OCI-LY7 (cell line): Measurements from ENCODE around the gene KHK. TPM values are rescaled to one million over a fixed set of nuclear protein-coding genes. Genes with fewer than 3 reads are reported as not detected.

Source experiments
- BruUV-seq: library from RNA; stranded (reverse); fragments of 400-500 nt; replicated peaks from 2 replicates; lab custom pipeline; 2021; lab: Mats Ljungman, UMichigan
- CTCF ChIA-PET: fragments of 300-600 bp; sonication (Branson Sonifier 250); formaldehyde crosslinking; loops from one replicate; lab custom pipeline; 2022; ENCODE audit warnings: antibody characterized with exemption; ENCODE audit not compliant: unreplicated experiment; lab: Charles Lee
- POLR2A ChIA-PET: fragments of 300-600 bp; sonication (Branson Sonifier 250); formaldehyde crosslinking; loops from one replicate; lab custom pipeline; 2022; ENCODE audit warnings: antibody characterized with exemption; lab: Charles Lee
- DNase-seq: peaks from one replicate; pipeline ENCODE4 v3.0.0-alpha.2; 2015; ENCODE audit warnings: low spot score
- H2AFZ ChIP-seq: fragments of 200-600 bp; sonication (generic), shearing (Covaris generic); 2 replicates; pipeline ENCODE4 v1.6.1; 2014; ENCODE audit warnings: mild to moderate bottlenecking, antibody characterized with exemption, low read length, moderate library complexity
- H3K27ac ChIP-seq: fragments of 200-600 bp; sonication (generic); 2 replicates; pipeline ENCODE4 v1.5.1; 2014; ENCODE audit warnings: mixed run types, low read depth, mild to moderate bottlenecking, moderate library complexity, low read length, inconsistent platforms; ENCODE audit not compliant: poor library complexity, severe bottlenecking
- H3K36me3 ChIP-seq: fragments of 200-600 bp; sonication (generic); 2 replicates; pipeline ENCODE4 v1.6.1; 2014; ENCODE audit warnings: mild to moderate bottlenecking, antibody characterized with exemption, low read length, moderate library complexity, mixed read lengths; ENCODE audit not compliant: insufficient read depth
- H3K4me1 ChIP-seq: fragments of 200-600 bp; sonication (generic); 2 replicates; pipeline ENCODE4 v1.5.1; 2014; ENCODE audit warnings: mild to moderate bottlenecking, low read length; ENCODE audit not compliant: insufficient read depth, poor library complexity, severe bottlenecking
- H3K4me2 ChIP-seq: fragments of 200-600 bp; sonication (generic); 2 replicates; pipeline ENCODE4 v1.6.1; 2014; ENCODE audit warnings: mild to moderate bottlenecking, low read length
- H3K4me3 ChIP-seq: fragments of 200-600 bp; sonication (generic); 2 replicates; pipeline ENCODE4 v1.5.1; 2014; ENCODE audit warnings: mild to moderate bottlenecking, low read depth, low read length; ENCODE audit not compliant: poor library complexity, severe bottlenecking
- H3K79me2 ChIP-seq: fragments of 200-600 bp; sonication (generic); 2 replicates; pipeline ENCODE4 v1.6.1; 2016; ENCODE audit warnings: low read depth, mild to moderate bottlenecking, low read length, moderate library complexity, mixed read lengths; ENCODE audit not compliant: insufficient read depth
- H3K9me2 ChIP-seq: fragments of 200-600 bp; sonication (generic); 2 replicates; pipeline ENCODE4 v1.6.1; 2016; ENCODE audit warnings: mild to moderate bottlenecking, low read length, mixed read lengths; ENCODE audit not compliant: insufficient read depth
- H3K9me3 ChIP-seq: fragments of 200-600 bp; sonication (generic); 2 replicates; pipeline ENCODE4 v1.6.1; 2014; ENCODE audit warnings: mild to moderate bottlenecking, mixed run types, low read length, mixed read lengths
- H4K20me1 ChIP-seq: fragments of 200-600 bp; sonication (generic); 2 replicates; pipeline ENCODE4 v1.6.1; 2014; ENCODE audit warnings: mild to moderate bottlenecking, antibody characterized with exemption, low read length, moderate library complexity, mixed read lengths; ENCODE audit not compliant: insufficient read depth
- EZH2phosphoT487 ChIP-seq: fragments of 200-600 bp; sonication (generic); IDR thresholded peaks from 2 replicates; pipeline ENCODE4 v1.6.1; 2018; ENCODE audit warnings: low read depth, borderline replicate concordance, mild to moderate bottlenecking, mixed run types, antibody characterized with exemption, low read length, moderate library complexity, mixed read lengths
- intact Hi-C: fragments of 100-400 bp; cut with micrococcal nuclease; formaldehyde crosslinking; loops from one replicate; pipeline ENCODE4 v1.10.0; 2022; ENCODE audit not compliant: unreplicated experiment
- total RNA-seq, 2 experiments: library from RNA; depleted of rRNA in 1 of 2; stranded (reverse); fragments of >200 nt in 1 of 2; shearing (Covaris generic) in 1 of 2; gene quantifications; 2 replicates each; pipeline ENCODE4 v1.2.3, GENCODE V29; 2014 to 2022
- TF ChIP-seq, protein P1 (sequence below): fragments of 200-600 bp; sonication (generic); conservative IDR thresholded peaks from 2 replicates; pipeline ENCODE4 v1.5.1; 2014; ENCODE audit warnings: mild to moderate bottlenecking, antibody characterized with exemption, low read length, moderate library complexity, mixed read lengths

The KHK gene
- total RNA-seq, 2 experiments from 2014 or later, result 9.7 to 17.9 TPM

DNA sequence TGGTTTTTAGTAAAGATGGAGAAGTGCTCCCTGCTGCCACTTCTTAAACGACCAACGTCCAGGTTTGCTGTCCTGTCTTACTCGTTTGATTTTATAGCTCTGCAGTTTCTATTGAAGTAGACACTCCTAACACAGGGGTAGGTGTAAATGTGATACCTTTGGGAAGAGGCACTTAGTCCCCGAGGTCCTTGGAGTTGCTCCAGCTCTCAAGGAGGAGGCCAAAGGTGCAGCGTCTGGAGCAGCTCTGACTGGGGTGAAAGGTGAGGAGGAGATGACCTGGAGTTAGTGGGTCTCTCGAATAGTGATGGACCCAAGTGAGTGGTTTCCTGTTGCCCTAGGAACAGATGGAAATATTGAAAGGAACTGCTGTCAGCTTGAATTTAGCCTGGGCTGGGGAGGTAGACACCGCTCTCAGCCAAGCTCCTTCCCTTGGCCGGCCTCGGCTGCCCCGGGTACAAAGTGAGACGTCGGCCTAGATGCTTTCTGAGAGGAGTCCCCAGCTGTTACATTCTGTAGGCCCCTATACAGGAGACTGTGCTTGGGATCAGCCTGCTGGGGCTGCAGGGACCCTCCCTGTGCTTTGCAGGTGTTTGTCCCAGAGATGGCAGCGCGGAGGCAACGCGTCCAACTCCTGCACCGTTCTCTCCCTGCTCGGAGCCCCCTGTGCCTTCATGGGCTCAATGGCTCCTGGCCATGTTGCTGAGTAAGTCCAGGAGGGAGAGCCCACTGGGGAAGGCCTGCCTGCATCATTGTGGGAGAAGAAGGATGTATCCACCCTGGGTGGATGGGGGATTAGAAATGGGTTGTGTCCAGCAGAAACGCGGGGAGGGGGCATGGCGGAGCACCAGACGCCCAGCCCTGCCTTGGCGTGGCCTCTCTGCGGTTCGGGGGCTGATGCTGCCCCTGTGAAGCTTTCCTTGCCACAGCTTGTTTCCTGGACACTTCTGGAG, 5.4 kb downstream of the KHK start:
- Histone ChIP-seq H3K4me3 (no peak overlapping the region), H4K20me1 (no peaks in the 10 kb centered on the region), H2AFZ (no peak overlapping the region), H3K4me2 (no peak overlapping the region), H3K36me3 (no peaks in the 10 kb centered on the region), H3K9me3 (no peaks in the 10 kb centered on the region), H3K9me2 (no peaks in the 10 kb centered on the region), H3K27ac (no peak overlapping the region), H3K79me2 (no peaks in the 10 kb centered on the region), H3K4me1 (peaks cover 34% of the 10 kb centered on the region)
- intact Hi-C loops, result no loop called here
- BruUV-seq, result no TSS peak
- TF ChIP-seq, protein P1, sequence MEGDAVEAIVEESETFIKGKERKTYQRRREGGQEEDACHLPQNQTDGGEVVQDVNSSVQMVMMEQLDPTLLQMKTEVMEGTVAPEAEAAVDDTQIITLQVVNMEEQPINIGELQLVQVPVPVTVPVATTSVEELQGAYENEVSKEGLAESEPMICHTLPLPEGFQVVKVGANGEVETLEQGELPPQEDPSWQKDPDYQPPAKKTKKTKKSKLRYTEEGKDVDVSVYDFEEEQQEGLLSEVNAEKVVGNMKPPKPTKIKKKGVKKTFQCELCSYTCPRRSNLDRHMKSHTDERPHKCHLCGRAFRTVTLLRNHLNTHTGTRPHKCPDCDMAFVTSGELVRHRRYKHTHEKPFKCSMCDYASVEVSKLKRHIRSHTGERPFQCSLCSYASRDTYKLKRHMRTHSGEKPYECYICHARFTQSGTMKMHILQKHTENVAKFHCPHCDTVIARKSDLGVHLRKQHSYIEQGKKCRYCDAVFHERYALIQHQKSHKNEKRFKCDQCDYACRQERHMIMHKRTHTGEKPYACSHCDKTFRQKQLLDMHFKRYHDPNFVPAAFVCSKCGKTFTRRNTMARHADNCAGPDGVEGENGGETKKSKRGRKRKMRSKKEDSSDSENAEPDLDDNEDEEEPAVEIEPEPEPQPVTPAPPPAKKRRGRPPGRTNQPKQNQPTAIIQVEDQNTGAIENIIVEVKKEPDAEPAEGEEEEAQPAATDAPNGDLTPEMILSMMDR, result no peak
- no peak for TF ChIP-seq EZH2phosphoT487
- DNase-seq, result no peak
- CTCF ChIA-PET, result no interaction called here
- POLR2A ChIA-PET, result interaction anchor here (0.5 to 1.3 kb wide), 2 partner anchors 15 to 201 kb away, joined by 3 to 6 read pairs; no protein-coding TSS in a partner anchor

DNA sequence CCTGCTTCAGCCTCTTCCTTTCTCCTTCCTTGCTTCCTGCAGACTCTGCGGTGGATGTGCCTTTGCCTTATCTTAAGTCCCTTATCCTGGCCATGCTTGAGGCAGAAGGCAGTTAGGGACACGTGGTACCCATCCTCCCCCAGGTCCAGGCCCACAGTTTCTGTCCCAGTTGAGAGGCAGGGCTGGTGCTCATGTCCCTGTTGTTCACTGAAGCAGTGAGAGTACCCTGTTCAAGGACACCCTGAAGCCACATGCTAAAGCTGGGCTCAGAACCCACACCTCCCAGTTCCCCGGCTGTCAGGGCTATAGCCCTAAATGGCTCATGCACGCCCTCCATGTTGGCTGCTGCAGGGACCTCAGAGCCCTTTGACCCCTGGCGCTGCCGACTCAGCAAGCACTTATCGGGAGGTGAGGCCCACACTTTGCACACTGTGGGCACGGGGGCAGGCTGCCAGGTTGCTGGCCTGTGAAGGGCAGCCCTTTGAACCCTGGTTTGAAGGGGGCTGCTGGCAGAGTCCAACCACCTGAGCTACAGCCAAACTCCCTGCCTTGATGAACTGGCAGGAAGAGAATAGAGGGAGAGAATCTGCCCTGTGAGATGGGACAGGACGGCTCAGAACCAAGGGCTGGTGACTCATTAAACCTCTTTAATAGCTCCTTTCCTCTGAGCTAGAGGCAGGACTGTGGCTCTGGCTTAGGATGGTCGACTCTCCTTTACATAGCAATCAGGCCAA, 6.3 kb downstream of the KHK start:
- Histone ChIP-seq H3K9me2 (no peaks in the 10 kb centered on the region), H3K27ac (no peak overlapping the region), H3K79me2 (no peaks in the 10 kb centered on the region), H3K4me2 (no peak overlapping the region), H3K4me3 (no peak overlapping the region), H3K4me1 (peaks cover 26% of the 10 kb centered on the region), H3K36me3 (no peaks in the 10 kb centered on the region), H3K9me3 (no peaks in the 10 kb centered on the region), H4K20me1 (no peaks in the 10 kb centered on the region), H2AFZ (no peak overlapping the region)
- TF ChIP-seq, protein P1, result no peak
- no peak for TF ChIP-seq EZH2phosphoT487
- no TSS peak for BruUV-seq
- CTCF ChIA-PET, result no interaction called here
- DNase-seq, result no peak
- POLR2A ChIA-PET, result interaction anchor here (0.5 kb wide), 1 partner anchor 16 kb away, joined by 6 read pairs; no protein-coding TSS in a partner anchor
- intact Hi-C loops, result no loop called here
